ENCODE data around the gene GPR161.

Gene GPR161

DNA sequence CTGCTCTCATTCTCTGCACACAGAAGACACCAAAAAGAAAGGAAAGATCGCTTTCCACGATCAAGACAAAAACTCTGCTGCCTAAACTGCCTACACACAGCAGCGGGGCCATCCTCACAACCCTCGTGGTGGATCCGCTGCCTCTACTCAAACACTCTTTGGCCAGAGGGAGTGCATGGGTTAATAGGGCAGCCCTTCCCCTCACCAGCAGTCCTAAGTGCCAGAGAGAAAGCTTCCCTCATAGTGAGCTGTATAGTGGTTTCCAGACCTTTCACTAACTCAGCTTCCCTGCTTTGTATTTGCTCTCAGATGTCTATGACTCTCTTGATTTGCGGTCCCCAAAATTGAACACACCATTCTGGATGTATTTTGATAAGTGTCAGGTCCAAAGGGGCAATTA lies 30.9 kb downstream of the GPR161 start:
- no peak for DNase-seq

DNA sequence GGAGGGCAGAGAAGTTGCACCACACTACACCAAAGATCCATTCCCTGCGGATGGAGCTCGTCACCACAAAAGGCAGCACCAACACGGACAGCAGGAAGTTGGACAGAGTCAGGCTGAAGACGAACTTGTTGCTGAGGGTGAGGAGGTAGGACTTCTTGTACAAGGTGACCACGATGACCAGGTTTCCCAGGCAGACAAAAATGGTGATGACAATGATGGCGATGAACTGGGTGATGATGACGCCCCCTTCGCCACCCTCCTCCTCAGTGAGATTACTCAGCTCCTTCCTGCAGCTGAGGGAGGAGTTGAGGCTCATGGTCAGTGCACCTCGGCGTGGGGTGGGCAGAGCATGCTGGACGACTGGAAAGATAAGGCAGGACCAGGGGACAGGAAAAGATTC lies 32.2 kb downstream of the GPR161 start:
- DNase-seq: no peak

DNA sequence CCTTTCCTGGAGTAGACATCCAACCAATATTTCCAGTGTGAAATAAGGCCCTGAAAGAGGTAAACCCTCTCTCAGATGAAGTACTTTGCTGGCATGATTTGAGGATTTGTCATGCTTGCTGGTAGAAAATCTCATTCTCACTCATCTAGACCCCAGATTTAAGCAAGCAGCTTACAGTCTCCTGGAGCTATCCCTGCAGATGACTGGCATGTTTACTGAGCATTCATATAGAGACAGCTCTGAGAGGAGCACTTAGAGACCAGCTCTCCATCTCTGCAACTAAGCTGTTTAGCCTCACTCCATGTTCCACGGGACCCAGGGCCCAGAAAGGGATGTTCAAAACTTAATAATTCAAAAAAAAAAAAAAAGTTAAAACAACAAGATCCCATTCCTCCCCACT lies 34.2 kb downstream of the GPR161 start:
- DNase-seq: no peak

DNA sequence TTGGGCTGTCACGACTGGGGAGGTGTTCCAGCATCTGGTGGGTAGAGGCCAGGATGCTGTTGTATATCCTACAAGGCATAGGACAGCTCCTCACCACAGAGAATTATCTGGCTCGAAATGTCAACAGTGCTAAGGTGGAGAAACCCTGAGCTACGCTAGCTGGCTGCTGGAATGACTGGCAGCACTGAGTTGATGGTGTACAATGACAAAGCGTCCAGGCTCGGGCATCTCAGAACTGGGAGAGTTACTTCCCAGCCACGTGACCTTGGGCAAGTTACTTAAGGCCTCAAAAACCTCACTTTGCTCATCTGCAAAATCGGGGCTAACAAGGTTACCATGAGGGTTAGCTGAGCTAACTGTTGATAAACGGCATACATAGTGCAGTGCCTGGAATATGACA lies 35.4 kb downstream of the GPR161 start:
- DNase-seq: no peak

DNA sequence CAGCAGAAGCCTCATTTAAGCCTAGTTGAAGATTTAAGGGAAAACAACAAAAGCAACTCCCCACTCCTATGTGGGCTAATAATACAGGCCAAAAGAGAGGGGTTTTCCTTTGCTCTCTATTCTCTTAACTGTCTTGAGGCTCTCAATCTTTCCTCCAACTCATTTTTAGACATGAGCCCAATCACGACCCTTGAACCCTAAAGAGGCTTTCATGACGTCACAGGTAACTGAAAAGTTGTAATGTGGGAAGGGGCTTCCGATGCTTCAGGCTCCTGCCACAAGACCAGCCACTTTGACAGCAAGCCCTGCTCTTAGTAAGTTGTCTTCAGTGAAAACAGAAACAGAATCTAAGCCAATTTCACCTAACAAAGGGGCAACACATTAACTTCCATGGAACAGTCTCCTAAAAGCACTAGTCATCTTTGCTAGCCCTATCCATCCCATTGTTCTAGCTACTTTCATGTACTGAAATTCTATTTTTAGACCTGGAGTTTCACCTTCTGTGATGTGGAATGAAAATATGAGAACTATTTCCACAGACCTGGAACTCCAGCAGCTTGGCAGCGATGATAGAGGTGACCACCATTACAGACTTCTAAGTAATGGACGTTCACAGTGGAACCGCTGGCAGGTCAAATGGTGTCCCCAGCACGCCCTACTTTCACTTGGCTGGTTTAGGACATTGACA lies 36.3 kb downstream of the GPR161 start:
- DNase-seq: no peak

DNA sequence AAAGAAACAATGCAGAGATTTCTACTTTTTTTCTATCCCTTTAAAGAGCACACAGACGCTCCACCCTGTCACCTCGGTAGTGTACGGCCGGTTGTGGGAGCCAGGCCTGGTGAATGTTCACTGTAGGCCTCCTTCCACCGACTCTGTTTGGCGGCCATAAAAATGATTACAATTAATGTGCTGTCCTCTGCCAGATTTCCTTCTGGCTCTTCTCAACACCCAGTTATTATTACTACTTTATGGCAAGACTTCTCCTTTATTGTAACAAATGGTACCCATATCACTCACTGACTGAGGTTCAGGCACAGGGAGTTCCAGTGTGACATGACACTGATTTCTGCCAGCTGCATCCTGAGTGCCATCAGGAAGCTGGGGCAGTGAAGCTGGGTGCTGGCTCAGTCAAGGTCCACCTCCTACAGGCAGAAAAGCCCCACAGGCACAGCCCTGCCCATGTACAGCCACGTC lies 37.4 kb downstream of the GPR161 start:
- DNase-seq: no peak

DNA sequence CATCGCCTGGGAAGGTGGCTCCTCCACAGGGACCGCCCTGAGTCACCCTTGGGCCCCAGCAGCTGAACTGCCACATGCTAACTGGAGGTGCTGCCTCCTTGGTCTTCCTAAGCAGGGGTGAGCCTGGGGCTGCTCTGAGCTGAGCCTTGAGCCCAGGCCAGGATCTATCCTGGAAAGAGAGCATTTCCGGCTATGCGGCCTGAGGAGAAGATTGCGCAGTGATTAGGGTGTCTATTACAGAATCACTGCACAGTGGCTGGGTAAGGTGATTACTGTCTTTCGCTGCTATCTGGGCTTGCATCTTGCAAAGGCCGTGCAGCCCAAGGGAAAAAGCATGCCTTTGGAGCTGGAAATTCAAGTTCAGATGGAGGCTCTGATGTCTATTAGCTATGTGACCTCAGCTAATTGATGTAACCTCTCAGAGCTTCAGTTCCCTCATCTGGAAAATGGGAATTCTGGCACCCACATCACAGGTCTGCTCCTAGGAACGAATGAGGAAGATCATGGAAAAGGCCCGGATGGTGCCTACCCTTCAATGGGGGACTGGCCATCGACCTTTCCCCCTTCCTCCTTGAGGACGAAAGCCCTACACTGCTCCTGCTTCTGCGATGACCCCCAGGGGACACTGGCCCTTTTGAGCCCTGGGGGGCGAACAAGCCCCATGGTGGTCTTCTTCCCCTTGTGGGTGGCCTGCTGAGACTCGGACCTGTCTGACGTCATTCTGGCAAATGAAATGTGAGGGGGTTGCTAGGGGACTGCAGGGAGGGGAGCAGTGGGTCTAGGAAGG lies 38.0 kb downstream of the GPR161 start:
- no peak for DNase-seq

DNA sequence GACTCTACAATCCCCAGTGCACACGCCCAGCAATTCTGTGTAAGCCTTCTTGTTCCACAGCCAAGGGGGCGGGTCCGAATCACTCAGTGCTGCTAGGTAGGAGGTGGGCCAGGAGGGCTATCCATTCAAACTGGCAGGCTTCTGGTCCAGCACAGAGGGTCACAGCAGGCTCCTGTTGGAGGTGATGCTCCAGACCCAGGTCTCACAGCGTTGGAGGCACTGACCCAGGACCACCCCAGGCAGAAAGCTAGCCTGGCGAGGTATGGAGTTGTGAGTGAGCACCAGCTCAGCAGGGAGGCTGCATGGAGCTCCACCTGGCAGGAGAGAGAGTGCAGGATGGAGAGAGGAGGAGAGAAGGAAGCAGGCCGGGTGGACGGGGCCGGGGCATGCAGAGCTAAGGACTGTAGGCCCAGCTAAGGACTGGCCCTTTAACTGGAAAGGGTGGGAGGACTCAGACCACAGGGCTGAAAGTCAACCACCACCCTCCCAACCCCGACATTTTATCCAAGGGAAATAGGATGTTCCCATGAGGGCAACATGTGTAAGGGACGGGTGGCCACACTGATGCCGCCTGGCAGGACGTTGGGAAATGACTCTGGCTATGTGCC lies 38.7 kb downstream of the GPR161 start:
- DNase-seq: no peak

DNA sequence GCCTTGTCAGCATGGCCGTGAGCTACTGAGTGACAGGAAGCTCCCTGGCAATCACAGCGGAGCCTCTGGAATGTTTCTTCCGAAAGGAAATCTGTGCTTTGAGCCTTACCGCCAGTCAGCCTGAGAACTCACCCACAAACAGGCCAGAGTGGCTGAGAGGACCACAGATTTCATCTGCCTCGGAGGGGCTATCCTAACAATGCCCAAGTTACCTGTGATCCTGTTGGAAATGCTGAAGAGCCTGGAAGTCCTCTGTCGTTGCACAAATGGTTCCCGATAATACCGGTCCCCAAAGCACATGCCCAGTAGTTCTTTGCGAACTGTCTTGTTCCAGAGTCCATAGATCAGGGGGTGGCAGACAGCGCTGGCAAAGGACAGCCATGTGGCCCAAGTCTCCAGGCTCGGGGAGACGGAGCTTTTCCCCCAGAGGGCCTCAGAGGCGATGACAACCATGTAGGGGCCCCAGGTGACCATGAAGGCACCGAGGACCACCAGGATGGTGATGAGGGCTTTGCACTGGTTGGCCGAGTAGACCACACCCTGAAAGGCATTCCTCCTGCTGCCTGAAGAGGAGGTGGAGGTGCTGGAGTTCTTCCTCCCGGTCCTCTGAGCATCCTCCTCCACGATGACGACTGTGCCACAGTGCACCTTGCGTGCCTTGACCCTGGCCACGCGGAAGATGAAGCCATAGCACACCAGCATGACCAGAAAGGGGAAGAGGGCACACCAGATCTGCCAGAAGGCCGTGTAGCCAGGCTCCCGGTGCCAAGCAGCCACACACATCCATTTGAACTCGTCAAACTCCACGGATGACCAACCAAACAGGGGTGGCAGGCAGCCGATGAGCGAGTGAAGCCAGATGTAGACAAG lies 40.2 kb downstream of the GPR161 start:
- DNase-seq: no peak

DNA sequence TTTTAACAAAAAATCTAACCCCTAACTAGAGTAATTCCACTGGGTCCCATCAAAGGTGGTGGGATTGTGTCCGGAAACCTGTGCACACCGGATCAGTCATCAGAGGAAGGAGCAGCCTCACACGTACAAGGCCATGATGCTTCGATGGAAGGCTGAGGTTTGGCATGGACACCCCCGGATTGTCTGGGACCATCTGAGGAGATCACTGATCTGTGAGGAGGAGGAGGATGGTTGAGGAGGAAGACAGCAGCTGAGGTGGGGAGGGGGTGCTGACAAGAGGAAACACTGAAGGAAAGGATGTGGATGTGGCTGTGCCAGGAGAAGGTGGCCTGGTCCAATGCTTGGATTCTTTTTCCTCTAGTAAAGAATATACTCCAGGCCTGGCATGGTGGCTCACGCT lies 41.3 kb downstream of the GPR161 start:
- no peak for DNase-seq

DNA sequence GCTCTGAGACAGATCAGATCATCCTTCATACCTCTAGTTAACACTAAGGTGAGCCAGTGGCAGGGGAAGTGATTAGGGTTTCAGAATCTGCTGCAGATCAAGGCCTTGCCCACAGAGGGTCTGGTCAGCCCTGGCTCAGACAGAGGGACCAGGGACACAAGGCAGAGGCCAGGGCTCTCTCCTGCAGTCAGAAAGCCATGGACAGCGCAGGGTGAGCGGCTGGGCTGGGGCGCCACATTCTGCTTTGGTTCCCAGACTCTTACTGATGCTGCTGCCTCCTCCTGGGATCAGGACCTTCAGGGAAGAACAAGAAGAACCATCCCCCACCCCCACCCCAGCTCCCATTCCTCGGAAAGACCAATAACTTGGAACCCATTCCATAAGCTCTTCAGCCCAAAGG lies 43.1 kb downstream of the GPR161 start:
- DNase-seq: no peak

DNA sequence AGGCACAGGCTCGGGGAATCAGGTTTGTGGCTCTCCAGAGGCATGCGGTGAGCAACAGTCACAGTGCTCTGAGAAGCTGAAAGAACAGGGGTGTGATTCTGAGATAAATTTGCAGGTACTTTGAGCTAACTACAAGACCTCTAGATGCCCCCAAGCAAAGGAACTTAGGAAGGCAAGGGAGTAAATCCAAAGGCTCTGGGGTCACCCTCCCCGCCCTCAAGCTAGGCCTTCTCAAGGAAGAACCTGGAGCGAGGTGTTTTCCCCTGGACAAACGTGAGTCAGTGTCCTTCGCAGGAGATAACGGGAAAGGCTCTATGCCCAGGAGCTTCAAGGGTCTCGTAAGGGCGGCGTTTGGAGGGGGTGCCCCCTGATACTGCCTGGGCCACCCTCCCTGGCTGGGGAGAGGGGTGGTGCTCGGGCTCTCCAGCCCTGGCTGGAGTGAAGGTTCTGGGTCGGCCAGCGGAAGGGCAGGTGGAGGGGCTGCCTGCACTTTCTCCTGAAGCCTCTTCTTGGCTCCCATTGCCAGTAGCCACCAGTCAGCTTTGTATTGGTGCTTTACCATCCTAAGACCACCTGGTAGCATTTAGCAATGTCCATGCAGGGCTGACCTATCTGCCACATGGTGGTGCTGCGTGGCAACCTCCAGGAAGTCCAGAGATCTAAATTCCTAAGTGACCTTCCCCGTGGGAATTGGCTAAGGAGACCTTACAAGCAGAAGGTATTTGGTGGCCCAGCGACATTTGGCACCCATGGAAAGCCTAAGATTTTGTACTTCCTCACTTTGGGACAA lies 44.0 kb downstream of the GPR161 start:
- no peak for DNase-seq

DNA sequence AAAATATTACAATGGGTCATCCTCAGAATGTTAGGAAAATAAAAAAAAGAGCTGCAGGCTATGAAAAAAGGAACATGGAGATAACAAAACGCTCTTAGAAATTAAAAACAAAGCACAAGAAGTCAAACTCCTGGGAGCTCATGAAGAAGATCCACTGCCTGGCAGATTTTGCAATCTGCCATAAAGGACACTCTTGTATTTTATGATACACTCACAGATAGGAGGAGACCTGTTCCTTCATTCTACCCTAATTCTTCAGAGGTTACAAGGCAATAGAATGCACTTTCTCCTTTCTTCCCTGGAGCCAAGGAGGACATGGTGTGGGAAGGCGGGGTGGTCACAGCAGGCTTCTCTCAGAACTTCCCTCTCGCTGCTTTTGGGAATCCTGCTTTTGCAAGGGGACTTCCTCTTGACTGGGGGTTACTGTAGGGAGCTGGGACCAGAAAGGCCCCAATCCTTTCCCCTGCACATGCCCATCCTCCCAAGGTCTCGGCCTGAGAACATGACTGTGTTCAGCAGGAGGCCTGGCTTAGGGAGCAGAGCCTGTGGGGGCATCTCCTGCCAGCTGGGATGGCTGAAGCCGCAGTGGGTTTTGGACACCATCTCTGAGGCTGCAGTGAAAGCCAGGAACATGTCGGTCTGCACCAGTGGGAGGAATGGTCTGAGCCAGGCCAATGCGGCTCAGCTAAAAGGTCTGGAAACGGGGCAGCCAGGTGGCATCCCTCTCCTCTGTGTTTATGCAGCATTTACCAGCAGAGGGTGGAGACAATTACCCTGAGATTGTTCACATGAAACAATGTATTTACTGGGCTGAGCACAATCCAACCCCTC lies 44.8 kb downstream of the GPR161 start:
- no peak for DNase-seq

DNA sequence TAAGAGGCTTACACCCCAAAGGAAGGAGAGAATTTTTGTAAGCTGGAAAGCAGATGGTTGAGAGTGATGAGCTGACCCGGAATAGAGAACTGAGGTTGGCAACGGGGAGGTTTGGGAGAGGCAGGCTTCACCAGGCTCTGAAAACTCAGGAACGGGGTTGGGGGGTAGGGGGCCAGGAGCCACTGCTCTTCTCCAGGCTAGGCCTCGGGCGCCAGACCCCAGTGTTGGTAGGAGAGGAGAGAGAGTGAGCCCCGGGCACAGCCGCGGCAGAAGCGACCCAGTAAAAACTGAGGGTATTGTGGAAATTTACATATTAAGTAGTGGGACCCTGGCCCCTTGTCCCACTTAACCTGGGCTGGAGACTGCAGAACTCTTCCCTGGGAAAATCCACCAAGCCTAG lies 45.7 kb downstream of the GPR161 start:
- no peak for DNase-seq

DNA sequence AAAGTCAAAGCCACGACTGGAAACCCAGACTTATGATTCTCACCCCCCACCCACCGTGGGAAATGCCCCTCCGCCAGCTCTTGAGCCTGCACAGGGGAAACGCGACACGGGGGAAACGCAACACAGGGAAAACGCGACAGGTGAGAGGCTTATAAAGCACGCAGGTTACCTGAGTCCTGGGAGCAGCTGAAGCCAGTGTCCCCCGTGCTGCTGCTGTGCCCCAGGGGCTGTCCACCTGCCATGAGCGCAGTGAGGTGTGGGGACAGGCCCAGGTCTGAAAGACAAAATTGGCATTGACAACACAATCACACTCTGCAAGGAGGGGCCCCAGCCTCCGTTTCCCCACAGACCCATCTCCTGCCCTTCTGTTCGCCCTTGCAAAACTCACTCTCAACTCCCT lies 46.3 kb downstream of the GPR161 start:
- DNase-seq: no peak

DNA sequence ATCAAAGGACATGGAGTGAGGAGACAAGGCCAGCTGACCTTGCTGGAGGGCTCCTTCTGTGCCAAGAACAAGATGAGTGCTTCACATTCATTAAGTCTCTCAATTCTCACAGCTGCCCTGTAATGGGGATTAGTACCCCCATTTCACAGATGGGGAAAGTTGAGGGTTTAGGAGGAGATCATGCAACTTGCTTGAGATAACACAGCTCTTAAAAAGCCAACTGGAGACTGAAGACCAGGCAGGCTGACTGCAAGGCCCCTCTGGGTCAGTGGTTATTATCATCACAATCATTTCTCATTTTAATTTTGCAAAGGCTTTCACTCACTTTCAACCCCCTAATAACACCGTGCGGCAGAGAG lies 46.8 kb downstream of the GPR161 start:
- DNase-seq: no peak

DNA sequence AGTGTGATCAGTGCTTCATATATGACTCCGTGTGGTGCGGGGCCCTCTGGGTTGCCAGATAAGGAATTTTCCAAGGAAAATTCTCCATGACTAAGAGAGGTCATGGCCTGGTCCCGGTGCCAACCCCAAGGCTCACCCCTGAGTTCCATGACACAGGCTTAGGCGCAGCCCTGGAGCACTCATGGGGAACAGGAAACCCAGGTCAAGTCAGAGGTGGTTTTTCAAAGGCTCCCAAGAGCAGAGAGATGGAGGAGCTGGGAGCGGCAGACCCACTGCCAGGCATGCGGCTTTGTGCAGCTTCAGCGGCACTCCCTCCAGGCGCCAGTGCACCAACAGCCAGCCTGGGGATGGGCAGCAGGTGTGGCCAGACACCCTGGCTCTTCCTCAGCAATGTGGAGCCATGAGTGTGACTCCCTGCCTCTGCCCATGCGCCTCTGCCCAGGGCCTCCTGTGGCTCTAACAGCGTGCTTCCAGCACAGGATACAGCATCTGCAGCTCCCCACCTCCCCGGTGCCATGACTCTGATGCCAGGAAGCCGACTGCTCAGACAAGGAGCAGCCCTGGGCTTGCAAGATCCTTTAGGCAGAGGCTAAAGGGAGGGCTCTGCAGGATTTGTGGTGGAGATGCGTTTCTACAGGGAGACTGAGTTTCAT lies 47.3 kb downstream of the GPR161 start:
- DNase-seq: no peak

DNA sequence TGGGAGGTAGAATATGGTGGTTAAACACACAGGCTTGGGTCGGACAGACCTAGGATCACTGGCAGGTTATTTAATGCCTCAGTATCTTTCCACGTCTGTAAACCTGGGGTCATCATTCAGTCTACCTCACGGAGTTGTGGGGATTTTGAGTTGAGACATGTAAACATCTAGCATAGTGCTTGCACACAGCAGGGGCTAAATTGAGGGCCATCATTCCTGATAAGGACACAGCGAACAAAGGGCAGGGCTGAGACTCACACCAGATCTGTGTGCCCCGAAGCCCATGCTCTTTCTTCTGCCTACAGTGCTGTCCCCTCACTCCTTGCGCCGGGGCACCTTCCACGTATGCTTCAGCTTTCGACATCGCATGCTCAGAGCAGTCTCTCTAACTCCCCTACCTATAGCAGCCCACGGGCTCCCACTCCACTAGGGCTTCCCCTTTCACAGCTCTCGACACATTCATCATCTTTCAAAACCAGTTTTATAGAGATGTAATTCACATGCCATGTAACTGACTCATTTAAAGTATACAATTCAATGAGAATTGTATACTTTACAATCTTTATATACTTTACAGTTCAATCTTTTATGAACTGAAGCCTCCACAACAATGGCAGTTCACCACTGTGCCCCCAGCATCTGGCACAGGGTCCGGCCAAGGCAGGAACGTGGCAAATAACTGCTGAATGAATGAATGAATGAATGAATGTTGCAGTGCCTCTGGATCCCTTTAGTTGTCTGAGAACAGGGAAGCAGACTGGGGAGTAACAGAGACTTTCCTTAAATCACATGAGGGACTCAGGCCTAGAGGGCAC lies 48.0 kb downstream of the GPR161 start:
- no peak for DNase-seq

DNA sequence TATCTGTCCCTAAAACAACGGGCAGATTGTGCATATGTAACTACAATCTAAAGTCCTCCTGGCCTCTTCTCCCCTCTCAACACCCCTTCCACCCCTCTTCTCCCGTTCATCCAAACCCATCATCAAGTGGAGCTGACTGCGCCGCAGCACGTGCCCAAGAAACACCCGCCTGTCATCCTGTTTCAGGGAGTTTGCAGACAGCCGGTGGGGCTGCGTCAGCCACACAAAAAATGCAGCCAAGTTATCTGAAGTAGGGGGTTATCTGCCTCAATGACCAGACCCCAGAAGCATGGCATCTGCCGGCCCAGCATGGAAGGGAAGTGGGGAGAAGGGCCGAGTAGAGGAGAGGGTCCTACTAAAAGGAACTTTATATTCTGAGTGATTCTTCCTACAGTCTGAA lies 49.0 kb downstream of the GPR161 start:
- DNase-seq: no peak

DNA sequence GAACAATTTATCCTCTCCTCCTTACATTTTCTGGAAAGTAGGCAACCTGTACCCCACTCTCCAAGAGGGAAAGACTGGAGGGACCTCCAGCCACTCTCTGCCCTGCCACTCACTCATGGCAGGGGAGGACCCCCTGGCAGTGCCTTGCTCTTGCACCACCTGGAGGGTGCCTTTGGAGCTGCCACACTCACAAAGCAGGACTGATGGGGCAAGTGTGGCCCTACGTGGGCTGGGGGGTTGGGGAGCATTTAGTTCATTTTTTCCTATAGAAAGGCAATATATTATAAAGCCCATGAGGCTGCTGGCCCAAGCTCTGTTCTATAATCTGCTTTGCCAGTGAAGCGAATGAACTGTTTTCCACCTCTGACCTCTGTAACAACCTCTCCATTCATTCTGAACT lies 50.3 kb downstream of the GPR161 start:
- no peak for DNase-seq
